Measurements from ENCODE around the gene ZNF85.
"Not testable (repeated sequence)": the region's sequence is repeated elsewhere in the genome, so short reads cannot be mapped to it uniquely, and the experiment has no call there.

ZNF85 gene

GRCh38 chr19:20923077-20923871 lies at the start of gene ZNF85:
Gene ZNF85 (plus strand): TSS chr19:20923251. CDS start chr19:20923401, 150 bp downstream.
- DNase-seq (ENCODE audit: low read depth in 2 of 2): peak; percentile 77 to 79

DNA sequence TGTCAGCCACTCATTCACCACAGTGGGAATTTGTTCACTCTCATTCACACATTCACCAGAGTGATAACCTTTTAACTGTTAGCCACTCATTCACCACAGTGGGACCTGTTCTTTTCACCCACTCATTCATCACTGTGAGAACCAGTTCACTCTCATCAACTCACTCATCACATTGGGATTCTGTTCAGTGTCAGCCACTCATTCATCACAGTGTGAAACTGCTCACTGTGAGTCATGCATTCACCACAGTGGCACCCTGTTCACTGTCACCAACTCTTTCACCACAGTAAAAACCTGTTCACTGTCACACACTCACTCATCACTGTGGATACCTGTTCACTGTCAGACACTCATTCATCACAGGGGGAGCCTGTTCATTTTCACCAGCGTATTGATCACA lies 43.5 kb upstream of the ZNF85 start:
- no peak for DNase-seq (ENCODE audit: low read depth in 2 of 2)

DNA sequence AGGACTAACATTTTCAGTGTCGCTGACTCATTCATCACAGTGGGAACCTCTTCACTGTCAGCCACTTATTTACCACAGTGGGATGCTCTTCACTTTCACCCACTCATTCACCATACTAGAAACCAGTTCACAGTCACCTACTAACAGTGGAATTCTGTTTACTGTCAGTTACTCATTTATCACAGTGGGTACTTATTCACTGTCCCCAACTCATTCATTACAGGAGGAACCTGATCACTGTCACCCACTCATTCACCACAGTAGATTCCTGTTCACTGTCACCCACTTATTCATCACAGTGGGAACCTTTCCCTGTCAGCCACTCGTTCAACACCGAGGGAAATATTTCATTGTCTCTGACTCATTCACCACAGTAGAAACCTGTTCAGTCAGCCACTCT lies 10.1 kb upstream of the ZNF85 start:
- DNase-seq (ENCODE audit: low read depth in 2 of 2): no peak

GRCh38 chr19:20925481-20925880 lies 2.4 kb downstream of the ZNF85 start:
- no peak for DNase-seq (ENCODE audit: low read depth in 2 of 2)

DNA sequence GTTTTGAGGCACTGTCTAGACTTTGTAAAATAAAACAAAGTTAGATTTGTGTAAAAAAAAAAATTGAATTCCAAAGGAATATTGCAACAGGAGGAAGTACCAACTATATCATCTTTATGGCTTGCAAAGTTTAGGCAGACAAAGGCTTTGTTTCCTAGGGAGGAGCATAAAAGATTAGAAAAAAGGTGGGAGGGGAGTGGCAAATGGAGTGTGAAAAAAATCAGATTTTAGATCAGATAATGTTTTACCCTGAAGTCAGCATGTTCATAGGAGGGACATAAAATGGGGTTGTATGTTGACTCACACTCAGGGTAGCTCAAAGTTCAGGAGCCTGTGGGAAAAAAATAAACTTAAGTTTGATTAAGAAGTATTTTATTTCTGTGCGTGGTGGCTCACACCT lies 3.7 kb downstream of the ZNF85 start:
- DNase-seq (ENCODE audit: low read depth in 2 of 2): no peak

DNA sequence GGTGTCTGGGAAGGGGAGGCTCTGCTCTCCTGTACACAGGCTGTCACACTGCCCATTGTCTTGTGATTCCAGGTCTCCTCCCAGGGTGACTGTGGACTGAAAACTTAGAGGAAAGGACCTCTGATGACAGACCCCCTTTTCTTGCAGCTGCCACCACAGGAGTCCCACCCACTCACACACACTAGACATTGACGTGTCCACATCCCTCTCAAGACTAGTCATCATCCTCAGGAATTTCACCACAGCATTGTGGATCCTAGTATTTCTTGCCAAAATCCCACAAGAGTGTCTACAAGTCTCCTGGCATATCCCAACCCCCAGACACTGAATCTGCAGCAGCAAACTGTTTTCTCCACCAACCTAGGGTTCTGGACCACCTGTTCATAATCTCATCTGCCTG lies 5.3 kb downstream of the ZNF85 start:
- no peak for DNase-seq (ENCODE audit: low read depth in 2 of 2)

DNA sequence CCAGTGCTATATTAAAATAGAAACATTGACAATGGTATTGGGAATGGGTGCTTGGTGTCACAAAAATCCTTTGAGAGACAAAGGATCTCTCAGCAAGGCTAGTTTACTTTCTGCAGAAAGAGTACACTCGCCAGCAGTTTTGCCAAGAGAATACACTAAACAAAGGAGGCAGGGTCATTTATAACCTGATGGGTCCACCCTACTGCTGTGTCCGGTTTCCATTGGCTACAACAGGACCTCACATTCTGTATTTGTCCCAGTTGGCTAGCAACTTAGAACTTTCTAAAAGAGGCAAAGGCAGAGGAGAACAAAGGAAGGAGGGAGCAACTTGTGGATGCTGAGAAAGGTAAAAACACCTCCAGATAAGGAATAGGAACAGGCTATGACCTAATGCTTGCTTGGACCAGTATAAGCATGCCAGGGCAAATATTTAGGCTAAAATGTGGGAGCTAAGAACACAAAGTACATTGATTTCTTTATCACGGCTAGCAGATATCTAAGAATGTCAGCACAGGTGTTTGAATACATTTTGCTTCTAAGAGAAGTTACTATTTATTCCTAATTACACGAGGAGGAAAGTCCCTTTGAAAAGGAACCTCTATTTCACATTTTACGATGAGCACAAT lies 13.4 kb downstream of the ZNF85 start:
- DNase-seq (ENCODE audit: low read depth in 2 of 2): not testable (repeated sequence)

DNA sequence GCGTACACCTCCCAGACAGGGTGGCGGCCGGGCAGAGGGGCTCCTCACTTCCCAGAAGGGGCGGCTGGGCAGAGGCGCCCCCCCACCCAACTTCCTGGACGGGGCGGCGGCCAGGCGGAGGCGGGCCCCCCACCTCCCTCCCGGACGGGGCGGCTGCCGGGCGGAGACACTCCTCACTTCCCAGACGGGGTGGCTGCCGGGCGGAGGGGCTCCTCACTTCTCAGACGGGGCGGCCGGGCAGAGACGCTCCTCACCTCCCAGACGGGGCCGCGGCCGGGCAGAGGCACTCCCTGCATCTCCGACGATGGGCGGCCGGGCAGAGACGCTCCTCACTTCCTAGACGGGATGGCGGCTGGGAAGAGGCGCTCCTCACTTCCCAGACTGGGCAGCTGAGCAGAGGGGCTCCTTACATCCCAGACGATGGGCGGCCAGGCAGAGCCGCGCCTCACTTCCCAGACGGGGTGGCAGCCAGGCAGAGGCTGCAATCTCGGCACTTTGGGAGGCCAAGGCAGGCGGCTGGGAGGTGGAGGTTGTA lies 29.6 kb downstream of the ZNF85 start:
- DNase-seq (ENCODE audit: low read depth in 2 of 2): not testable (repeated sequence)

- DNase-seq (ENCODE audit: low read depth in 2 of 2): no peak
These were observed 41.7 kb downstream of the ZNF85 start for GRCh38 chr19:20964798-20965197.

- no peak for DNase-seq (ENCODE audit: low read depth in 2 of 2)
These were observed 45.0 kb downstream of the ZNF85 start for GRCh38 chr19:20968092-20968491.

DNA sequence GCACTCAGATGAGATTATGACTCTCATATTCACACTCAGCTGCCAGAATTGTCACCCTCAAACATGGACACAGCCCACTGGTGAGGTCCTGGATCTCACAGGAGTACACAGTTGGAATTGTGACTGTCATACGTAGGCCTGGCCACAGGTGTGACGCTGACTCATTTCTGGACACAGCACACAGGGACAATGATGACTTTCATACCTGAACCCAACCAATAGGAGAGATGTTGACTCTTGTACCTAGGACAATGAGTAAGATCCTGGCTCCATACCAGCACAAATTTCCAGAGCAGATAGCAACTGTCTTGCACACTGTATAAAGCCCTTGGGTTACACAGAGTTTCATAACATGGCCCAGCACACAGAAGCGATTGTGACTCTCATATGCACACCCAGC lies 46.4 kb downstream of the ZNF85 start:
- DNase-seq (ENCODE audit: low read depth in 2 of 2): no peak

DNA sequence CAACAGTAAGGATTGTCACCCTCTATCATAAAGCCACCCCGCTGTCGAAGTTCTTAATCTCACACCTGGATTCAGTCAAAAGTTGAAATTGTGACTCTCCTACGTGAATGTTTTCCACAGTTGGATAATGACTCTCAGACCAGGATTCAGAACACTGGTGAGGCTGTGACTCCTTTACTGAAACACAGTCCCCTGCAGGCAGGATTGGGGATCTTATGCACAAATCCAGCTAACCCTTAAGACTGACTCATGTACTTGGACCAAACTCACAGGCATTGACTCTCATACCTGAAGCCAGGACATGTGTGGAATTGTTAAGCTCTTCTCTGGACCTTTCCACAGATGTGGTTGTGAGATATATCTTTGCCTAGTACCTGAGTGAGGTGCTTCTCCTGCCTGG lies 46.8 kb downstream of the ZNF85 start:
- DNase-seq (ENCODE audit: low read depth in 2 of 2): no peak

GRCh38 chr19:20992788-20993187 lies 69.7 kb downstream of the ZNF85 start:
- DNase-seq (ENCODE audit: low read depth in 2 of 2): not testable (repeated sequence)

- DNase-seq (ENCODE audit: low read depth in 2 of 2): peak; percentile 81 to 88
These were observed 76.8 kb downstream of the ZNF85 start for GRCh38 chr19:20999731-21000352.

Measured in stimulated activated CD4-positive, alpha-beta T cell treated with anti-CD3 and anti-CD28 coated beads, Interleukin-12 subunit alpha, Interleukin-12 subunit beta, amount 100 ng/mL, for 24 hours (primary cell).